Progenitor cell of endocrine pancreas (in vitro differentiated cells): Measurements from ENCODE around the gene MMRN2. TPM values are rescaled to one million over a fixed set of nuclear protein-coding genes. Genes with fewer than 3 reads are reported as not detected.
"Not testable (repeated sequence)": the region's sequence is repeated elsewhere in the genome, so short reads cannot be mapped to it uniquely, and the experiment has no call there.

Source experiments
- DNase-seq: peaks from one replicate; pipeline ENCODE4 v3.0.0; 2021; ENCODE audit warnings: low spot score; ENCODE audit not compliant: unreplicated experiment
- H3K27ac Mint-ChIP-seq: 2 replicates; pipeline ENCODE4 v1.8.0; 2021; ENCODE audit warnings: mild to moderate bottlenecking, moderate library complexity, mixed read lengths
- H3K27me3 Mint-ChIP-seq: 2 replicates; pipeline ENCODE4 v1.8.0; 2021; ENCODE audit warnings: mixed read lengths
- H3K36me3 Mint-ChIP-seq: 2 replicates; pipeline ENCODE4 v1.8.0; 2022; ENCODE audit warnings: mixed read lengths; ENCODE audit not compliant: insufficient read depth
- H3K4me1 Mint-ChIP-seq: 2 replicates; pipeline ENCODE4 v1.8.0; 2021; ENCODE audit warnings: low read depth, mixed read lengths
- H3K4me3 Mint-ChIP-seq: 2 replicates; pipeline ENCODE4 v1.8.0; 2021; ENCODE audit warnings: low read depth, mild to moderate bottlenecking, moderate library complexity, mixed read lengths
- H3K9me3 Mint-ChIP-seq: 2 replicates; pipeline ENCODE4 v1.8.0; 2021; ENCODE audit warnings: low read depth, mixed read lengths
- CTCF ChIP-seq: fragments of 200-600 bp; sonication (generic); IDR thresholded peaks from one replicate; pipeline ENCODE4 v1.5.0; 2021; ENCODE audit warnings: antibody characterized with exemption, mild to moderate bottlenecking; ENCODE audit not compliant: unreplicated experiment
- total RNA-seq: library from RNA; stranded (reverse); gene quantifications from 2 replicates; pipeline ENCODE4 v1.2.1, GENCODE V29; 2021

Gene MMRN2
- total RNA-seq, 1 donor from 2014 or later = 1.5 TPM

- DNase-seq = no peak
- peaks cover 9% of the 10 kb centered on the region for H3K9me3 Mint-ChIP-seq
- peaks cover 31% of the 10 kb centered on the region for H3K4me1 Mint-ChIP-seq
- no peak overlapping the region for H3K4me3 Mint-ChIP-seq
- peaks cover 8% of the 10 kb centered on the region for H3K36me3 Mint-ChIP-seq
- no peak for TF ChIP-seq CTCF
- H3K27me3 Mint-ChIP-seq = no peaks in the 10 kb centered on the region
- H3K27ac Mint-ChIP-seq = no peak overlapping the region
These were observed 1.8 kb downstream of the MMRN2 start for GRCh38 chr10:86955501-86956194.

- peaks cover 9% of the 10 kb centered on the region for H3K9me3 Mint-ChIP-seq
- peaks cover 8% of the 10 kb centered on the region for H3K36me3 Mint-ChIP-seq
- peaks cover 28% of the 10 kb centered on the region for H3K4me1 Mint-ChIP-seq
- H3K4me3 Mint-ChIP-seq = no peak overlapping the region
- H3K27me3 Mint-ChIP-seq = no peaks in the 10 kb centered on the region
- peak overlapping the region; percentile 88 for H3K27ac Mint-ChIP-seq
- DNase-seq = no peak
- no peak for TF ChIP-seq CTCF
These were observed 2.5 kb downstream of the MMRN2 start for GRCh38 chr10:86954681-86955500.

- H3K4me1 Mint-ChIP-seq = peaks cover 25% of the 10 kb centered on the region
- no peak for TF ChIP-seq CTCF
- peak overlapping the region; percentile 88 for H3K27ac Mint-ChIP-seq
- no peak for DNase-seq
- H3K36me3 Mint-ChIP-seq = peaks cover 8% of the 10 kb centered on the region
- no peaks in the 10 kb centered on the region for H3K27me3 Mint-ChIP-seq
- peaks cover 9% of the 10 kb centered on the region for H3K9me3 Mint-ChIP-seq
- peak overlapping the region; percentile 29 for H3K4me3 Mint-ChIP-seq
These were observed 3.4 kb downstream of the MMRN2 start for GRCh38 chr10:86953747-86954680.

- not testable (repeated sequence) for DNase-seq, H3K27me3 Mint-ChIP-seq, H3K27ac Mint-ChIP-seq, H3K36me3 Mint-ChIP-seq, H3K4me3 Mint-ChIP-seq
- Mint-ChIP-seq H3K4me1 (peaks cover 20% of the 10 kb centered on the region), H3K9me3 (peaks cover 13% of the 10 kb centered on the region)
These were observed 4.7 kb downstream of the MMRN2 start for GRCh38 chr10:86952697-86953096.

GRCh38 chr10:86952106-86952505 lies 5.3 kb downstream of the MMRN2 start:
- Mint-ChIP-seq H3K9me3 (peaks cover 13% of the 10 kb centered on the region), H3K36me3 (peaks cover 8% of the 10 kb centered on the region), H3K27ac (peak overlapping the region; percentile 66), H3K4me3 (peak overlapping the region; percentile 11), H3K27me3 (peaks cover under 1% of the 10 kb centered on the region), H3K4me1 (peaks cover 20% of the 10 kb centered on the region)
- DNase-seq = no peak
- TF ChIP-seq CTCF = no peak
